Inflammatory macrophage treated with lipopolysaccharide for 4 hours (primary cell): ENCODE measurements around the gene PHACTR1.

Experiments used
- DNase-seq: peaks from one replicate; pipeline ENCODE4 v3.0.0-alpha.2; 2020

The PHACTR1 gene

GRCh38 chr6:12957321-12958051 lies 240.9 kb downstream of the PHACTR1 start:
- peak; percentile 79 for DNase-seq

- DNase-seq, result no peak
These were observed 241.6 kb downstream of the PHACTR1 start for GRCh38 chr6:12958052-12958706.

- DNase-seq, result no peak
These were observed 245.2 kb downstream of the PHACTR1 start for GRCh38 chr6:12961761-12962160.

GRCh38 chr6:12962529-12962928 lies 246.0 kb downstream of the PHACTR1 start:
- DNase-seq, result no peak

- peak; percentile 45 for DNase-seq
These were observed 246.4 kb downstream of the PHACTR1 start for GRCh38 chr6:12962987-12963386.

GRCh38 chr6:12963567-12963966 lies 247.0 kb downstream of the PHACTR1 start:
- no peak for DNase-seq

- DNase-seq, result peak; percentile 61
These were observed 251.1 kb downstream of the PHACTR1 start for GRCh38 chr6:12967686-12968085.

DNA sequence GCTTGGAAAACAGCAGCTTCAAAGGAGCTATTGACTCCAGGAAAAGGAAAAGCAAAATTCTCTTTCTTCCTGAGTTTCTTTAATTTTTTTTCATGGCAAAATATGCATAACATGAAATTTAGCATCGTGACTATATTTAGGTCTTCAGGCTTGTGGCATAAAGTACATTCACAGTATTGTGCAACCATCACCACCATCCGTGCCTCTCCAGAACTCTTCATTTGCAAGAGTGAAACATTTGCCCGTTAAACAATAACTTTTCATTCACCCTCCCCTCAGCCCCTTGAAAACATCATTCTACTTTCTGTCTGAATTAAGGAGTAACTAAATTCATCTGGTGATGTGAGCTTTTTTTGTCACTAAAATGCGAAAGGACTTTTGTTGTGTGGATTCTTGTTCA lies 251.7 kb downstream of the PHACTR1 start:
- no peak for DNase-seq

DNA sequence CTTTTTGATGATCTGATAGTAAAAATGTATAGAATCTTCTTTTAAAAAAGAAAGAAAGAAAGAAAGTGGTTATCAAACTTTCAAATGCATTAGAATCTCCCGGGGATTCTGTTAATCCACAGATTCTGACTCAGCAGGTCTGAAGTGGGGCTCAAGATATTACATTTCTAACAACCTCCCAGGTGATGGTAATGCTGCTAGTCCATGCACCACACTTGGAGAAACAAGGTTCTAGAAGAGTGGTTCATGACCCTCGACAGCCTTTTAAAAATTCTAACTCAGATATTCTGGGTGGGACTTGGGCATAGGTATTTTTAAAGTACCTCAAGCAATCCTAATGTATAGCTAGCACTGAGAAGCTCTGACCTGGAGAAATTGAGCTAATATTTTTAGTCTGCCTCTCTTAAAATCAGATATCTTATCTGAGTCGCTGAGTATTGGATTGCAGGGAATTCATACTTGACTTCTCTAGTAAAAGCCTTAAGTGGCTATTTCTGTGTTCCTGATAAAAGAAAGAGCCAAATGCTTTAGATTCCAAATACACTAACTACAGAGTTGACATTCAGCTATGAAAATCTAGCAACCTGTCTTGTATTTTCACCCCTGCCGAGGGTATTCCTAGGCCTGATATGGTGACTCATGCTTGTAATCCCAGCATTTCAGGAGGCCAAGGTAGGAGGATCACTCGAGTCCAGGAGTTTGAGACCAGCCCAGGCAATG lies 252.4 kb downstream of the PHACTR1 start:
- DNase-seq, result no peak

DNA sequence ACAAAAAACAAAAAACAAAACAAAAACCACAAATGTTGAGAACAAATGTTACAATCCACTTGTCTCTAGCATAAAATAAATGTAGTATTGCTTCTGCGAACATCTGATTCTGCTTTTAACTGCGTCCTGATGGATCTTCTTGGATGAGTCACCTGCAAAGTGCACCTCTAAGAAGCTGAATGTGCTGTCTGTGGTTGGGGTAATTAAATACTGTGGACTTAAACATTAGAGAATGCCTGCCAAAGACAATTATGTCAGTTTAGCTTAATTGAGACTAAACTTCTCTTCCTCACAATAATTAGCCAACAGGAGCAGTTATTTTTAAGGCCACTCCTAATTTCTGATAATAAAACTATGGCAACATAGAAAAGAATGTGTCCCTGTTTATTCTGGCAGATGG lies 253.4 kb downstream of the PHACTR1 start:
- DNase-seq, result no peak

GRCh38 chr6:12973386-12973785 lies 256.8 kb downstream of the PHACTR1 start:
- peak; percentile 16 for DNase-seq

DNA sequence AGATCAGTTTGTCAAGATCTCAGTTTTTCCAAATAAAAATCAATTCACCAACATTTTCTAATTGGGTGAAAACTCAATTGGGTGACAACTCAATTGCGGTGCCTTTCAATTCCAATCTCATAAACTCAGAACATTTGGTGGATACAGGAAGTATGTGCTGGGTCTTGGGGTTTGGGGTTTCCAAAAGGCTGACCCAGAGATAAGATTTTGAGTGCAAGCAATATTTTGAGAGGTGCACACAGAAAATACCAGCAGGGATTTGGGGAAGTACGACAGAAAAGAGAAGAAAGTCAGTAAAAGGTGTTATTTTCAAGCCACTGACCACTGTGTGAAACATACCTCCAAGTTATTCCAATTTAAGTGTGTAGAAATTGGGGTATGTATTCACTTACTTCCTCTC lies 258.0 kb downstream of the PHACTR1 start:
- DNase-seq, result no peak

DNA sequence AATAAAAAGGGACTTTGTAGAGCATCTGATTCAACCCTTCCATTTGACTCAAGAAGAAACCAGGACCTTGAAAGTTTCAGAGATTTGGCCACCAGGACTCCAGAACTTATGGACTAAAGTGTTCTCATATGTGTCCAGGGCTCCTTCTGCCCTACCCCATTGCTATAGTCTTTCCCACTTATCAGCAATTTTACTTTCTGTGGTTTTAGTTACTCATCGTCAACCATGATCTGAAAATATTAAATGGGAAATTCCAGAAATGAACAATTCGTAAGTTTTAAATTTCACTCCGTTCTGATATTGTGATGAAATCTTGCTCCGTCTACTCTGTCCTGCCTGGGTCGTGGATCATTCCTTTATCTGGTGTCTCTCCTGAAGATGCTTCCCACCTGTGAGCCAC lies 259.8 kb downstream of the PHACTR1 start:
- DNase-seq, result peak; percentile 45

DNA sequence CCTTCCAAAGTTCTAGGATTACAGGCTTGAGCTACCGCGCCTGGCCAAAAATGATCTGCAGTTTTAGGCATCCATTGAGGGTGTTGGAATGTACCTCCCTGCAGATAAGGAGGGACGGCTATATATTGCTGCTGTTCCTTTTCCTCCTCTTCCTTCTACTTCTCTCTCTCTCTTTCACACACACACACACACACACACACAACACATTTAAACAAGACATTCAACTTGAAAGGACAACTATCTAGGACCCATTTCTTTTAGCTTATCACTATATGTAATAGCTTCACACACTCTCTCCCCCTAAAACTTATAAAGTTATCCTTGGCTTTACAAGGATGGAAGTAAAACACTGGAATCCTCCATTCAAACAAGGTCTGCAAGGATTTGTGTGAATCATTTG lies 260.6 kb downstream of the PHACTR1 start:
- no peak for DNase-seq

DNA sequence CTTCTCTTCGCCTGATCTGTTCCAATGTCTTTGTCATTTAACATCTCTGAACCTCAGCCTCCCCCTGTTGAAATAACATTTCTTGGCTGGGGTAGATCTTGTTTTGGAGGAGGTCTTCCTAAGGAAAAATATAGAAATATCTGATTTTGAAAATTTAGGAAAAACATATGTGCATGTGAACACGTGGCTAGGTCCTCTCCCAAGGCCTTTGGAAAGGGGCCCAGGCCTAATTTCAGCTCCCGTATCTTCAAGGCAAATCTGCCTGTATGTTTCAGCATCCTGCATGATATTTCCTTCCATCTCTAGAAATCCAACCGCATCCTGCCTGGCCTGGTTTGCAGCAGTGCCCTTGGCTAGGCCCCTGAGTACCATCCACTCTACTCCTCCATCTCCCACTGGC lies 261.2 kb downstream of the PHACTR1 start:
- DNase-seq, result no peak

DNA sequence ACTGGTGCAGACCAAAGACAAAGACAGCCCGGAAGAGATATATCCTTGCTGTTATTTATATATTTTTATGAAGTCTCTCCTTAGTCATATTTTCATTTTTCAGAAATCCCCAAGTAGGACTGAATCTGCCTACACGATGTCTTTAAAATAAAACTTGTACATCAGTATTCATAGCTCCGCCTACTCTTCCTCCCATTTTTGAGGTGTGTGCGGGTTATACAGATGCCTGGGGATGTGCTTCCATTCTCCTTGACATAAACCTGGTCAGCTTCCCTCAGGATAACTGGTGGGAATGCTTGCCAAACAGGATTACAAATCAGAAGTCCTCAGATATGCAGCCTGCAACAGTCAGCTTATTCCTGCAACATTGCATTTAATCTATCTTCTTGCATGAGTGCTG lies 264.2 kb downstream of the PHACTR1 start:
- DNase-seq, result no peak

GRCh38 chr6:12984776-12985175 lies 268.2 kb downstream of the PHACTR1 start:
- no peak for DNase-seq

DNA sequence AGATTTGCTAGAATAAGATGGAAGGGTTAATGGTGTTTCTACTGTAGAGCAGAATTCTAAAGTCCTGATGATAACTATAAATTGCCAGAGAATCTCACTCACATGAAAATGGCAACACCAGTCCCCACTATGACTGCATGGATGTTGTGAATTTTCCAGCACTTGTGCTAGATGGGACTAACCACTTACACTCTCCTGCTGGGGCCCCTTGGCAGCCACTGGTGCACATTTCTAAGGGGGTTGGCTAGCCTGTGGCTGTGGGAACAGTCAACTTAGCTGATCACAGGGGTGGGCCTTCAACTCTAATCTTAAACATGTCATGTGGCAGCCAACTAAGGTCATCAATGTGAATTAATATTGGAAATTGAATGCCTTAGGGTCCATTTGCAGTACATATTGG lies 271.2 kb downstream of the PHACTR1 start:
- DNase-seq, result no peak

GRCh38 chr6:12990162-12990561 lies 273.6 kb downstream of the PHACTR1 start:
- DNase-seq, result no peak

GRCh38 chr6:12991435-12991834 lies 274.9 kb downstream of the PHACTR1 start:
- DNase-seq, result no peak

DNA sequence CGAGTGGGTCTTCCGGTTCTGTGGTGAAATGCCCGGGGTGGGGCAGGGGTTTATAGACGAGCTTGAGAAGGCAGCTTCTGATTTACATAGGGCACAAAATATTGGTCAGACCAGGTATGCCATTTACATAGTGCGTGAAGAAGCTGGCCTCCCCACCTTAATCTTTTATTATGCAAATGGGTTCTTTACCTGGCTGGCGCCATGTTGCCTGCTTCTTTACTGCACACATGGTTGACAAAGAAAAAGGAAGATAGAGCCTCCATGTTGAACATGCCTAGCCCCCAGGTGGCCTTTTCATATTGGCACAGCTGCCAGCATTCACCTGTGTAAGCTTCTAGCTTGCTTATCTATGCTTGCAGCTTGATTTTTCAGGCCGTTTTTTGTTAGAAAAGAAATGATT lies 276.2 kb downstream of the PHACTR1 start:
- DNase-seq, result no peak

DNA sequence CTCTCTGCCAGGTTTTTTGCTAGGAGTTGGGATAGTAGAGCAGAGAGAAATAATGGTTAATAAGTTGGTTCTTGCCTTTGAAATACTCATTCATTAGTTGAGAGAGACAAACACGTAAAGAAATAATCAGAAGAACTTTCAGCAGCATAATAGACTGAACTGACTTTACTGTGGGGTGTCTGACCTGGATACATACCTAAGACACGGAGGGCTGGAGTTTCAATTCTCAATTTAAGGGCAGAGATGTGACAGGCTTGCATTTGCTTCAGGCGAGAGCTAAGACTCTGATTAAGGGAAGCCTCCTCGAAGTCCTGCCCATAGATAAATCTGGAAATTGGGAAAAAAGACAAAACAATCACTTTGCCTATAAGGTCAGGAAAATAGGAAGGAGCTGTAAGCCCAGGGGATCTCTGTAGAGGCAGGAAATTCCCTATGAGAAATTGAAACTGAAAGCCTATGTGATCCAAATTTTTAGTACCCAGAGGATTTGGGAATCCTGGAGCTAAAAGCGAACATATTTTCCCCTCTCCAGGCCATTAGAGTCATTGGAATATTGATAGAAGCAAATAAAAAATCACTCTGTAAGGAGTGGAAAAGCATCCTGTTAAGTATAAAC lies 276.8 kb downstream of the PHACTR1 start:
- no peak for DNase-seq

GRCh38 chr6:12995419-12995818 lies 278.9 kb downstream of the PHACTR1 start:
- DNase-seq, result no peak

DNA sequence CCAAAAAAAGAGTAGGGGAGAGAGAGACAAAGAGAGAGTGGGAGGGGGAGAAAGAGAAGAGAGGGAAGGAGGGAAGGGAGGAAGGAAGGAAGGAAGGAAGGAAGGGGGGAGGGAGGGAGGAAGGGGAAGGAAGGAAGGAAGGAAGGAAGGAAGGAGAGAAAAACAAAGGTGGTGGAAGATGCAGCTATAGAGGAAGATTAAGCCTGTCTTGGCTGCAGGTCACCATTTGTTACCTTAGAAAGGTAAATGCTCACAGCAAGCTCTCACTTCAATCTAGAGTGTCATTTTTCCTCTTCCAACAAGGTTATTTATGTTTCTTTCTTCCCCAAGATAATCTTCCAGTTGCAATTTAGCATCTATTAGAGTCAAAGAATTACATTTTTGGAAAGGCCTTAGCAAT lies 284.0 kb downstream of the PHACTR1 start:
- DNase-seq, result no peak
